Activated T-helper 17 cell treated with anti-CD3 and anti-CD28 coated beads, Interleukin-2, amount 50 U/mL, for 72 hours (primary cell): Measurements from ENCODE around the gene REEP1. TPM values are rescaled to one million over a fixed set of nuclear protein-coding genes. Genes with fewer than 3 reads are reported as not detected.

Experiments used
- ATAC-seq: fragments of 150-1000 bp; cut with Tn5 transposase; replicated peaks from 2 replicates; pipeline ENCODE4 v1.10.0; 2021; ENCODE audit warnings: mild to moderate bottlenecking, moderate library complexity
- H3K27ac Mint-ChIP-seq: one replicate; pipeline ENCODE4 v1.8.0; 2022; ENCODE audit warnings: mixed read lengths
- H3K27me3 Mint-ChIP-seq: one replicate; pipeline ENCODE4 v1.8.0; 2022; ENCODE audit warnings: mixed read lengths
- H3K36me3 Mint-ChIP-seq: one replicate; pipeline ENCODE4 v1.8.0; 2022; ENCODE audit warnings: low read depth, mild to moderate bottlenecking, mixed read lengths
- H3K4me1 Mint-ChIP-seq: one replicate; pipeline ENCODE4 v1.8.0; 2022; ENCODE audit warnings: mixed read lengths
- H3K4me3 Mint-ChIP-seq: one replicate; pipeline ENCODE4 v1.8.0; 2022; ENCODE audit warnings: mild to moderate bottlenecking, mixed read lengths
- H3K9me3 Mint-ChIP-seq: one replicate; pipeline ENCODE4 v1.8.0; 2022; ENCODE audit warnings: mixed read lengths
- total RNA-seq, 2 donors: library from RNA; stranded (reverse); gene quantifications; one replicate each; pipeline ENCODE4 v1.2.3, GENCODE V29; 2022

REEP1 gene
- total RNA-seq, 2 donors from 2014 or later, result 0.11 to 0.26 TPM

DNA sequence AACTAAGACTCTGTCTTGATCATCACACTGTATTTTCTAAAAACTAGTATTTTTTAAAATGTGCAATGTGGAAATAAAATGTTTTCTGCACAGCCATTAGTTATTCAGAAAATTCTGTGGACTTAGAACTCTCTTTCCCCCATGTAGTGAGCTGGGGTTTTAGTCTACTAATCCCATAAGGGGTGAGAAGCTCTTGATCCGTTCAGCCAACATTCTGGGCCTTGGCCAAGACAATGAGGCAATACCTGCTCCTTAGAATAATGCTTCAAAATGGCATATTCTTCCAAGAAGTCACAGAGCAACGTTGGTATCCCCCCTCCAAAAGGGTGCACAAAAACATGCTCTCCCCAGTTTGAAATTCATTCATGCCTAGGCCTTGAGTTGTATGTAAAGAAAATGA, 4.0 kb downstream of the REEP1 start:
- no peaks in the 10 kb centered on the region for H3K36me3 Mint-ChIP-seq
- H3K27ac Mint-ChIP-seq, result no peak overlapping the region
- peaks cover 7% of the 10 kb centered on the region for H3K4me1 Mint-ChIP-seq
- ATAC-seq, result no peak
- H3K4me3 Mint-ChIP-seq, result no peak overlapping the region
- no peaks in the 10 kb centered on the region for H3K9me3 Mint-ChIP-seq
- H3K27me3 Mint-ChIP-seq, result peaks cover 25% of the 10 kb centered on the region

DNA sequence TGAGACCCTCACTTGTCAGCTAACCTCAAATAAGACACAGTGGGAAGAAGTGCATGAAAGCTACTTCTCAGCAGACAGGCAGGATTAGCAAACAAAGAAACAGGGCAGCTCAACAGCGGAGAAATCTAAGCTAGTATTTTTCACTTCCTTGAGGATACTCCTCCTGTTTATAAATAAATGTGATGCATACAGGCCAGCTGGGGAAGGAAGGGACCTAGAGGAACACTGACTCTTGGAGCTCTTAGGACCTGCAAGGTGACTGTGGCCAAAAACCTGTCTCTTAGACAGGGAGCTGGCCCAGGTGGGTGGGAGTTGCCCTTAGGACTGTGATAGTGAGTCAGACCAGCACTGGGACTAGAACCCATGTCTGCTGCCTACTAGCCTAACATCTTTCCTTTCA, 4.8 kb downstream of the REEP1 start:
- Mint-ChIP-seq H3K4me1 (peaks cover 7% of the 10 kb centered on the region), H3K27ac (no peak overlapping the region), H3K36me3 (no peaks in the 10 kb centered on the region), H3K27me3 (peaks cover 20% of the 10 kb centered on the region), H3K9me3 (no peaks in the 10 kb centered on the region), H3K4me3 (no peak overlapping the region)
- ATAC-seq, result no peak

DNA sequence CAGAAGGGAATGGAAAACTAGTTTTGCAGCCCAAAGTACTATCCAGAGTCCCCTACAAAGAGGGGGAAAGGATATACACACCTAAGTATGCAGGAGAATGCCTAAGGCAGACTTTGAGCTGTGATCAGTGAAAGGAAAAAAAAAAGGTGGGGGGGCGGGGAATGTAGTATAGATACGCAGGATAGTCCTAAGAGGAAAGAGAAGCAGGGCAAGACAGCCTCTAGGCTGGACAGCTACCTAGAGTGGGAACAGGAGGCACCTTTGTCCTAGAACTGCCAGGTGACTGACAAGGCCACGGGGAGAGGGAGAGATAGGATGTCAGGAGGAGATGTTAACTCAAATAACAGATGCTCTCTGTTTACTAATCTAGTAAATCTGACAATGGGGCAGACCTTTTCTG, 6.0 kb downstream of the REEP1 start:
- ATAC-seq, result no peak
- no peaks in the 10 kb centered on the region for H3K9me3 Mint-ChIP-seq
- no peaks in the 10 kb centered on the region for H3K36me3 Mint-ChIP-seq
- H3K27ac Mint-ChIP-seq, result no peak overlapping the region
- peaks cover 17% of the 10 kb centered on the region for H3K27me3 Mint-ChIP-seq
- H3K4me1 Mint-ChIP-seq, result peaks cover 4% of the 10 kb centered on the region
- H3K4me3 Mint-ChIP-seq, result no peak overlapping the region

DNA sequence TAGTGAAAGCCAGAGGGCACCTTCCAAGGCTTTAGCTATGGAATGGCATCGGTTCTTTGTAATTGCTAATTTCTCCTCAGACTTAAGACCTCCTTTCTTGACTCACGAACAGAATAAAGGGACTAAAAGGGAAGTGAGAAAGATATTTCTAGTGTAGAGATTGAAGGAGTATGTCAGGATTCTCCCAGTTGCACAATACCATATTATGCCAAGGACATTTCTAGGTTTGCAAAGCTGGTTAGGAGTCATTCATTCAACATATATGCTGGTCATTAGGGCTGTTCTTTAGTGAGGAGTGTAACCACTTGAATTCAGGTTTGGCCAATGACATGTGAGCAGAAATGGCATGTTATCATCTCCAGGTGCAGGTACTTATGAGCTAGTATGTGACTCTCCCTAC, 7.4 kb downstream of the REEP1 start:
- no peaks in the 10 kb centered on the region for H3K4me1 Mint-ChIP-seq
- no peak for ATAC-seq
- no peaks in the 10 kb centered on the region for H3K9me3 Mint-ChIP-seq
- no peaks in the 10 kb centered on the region for H3K36me3 Mint-ChIP-seq
- peaks cover 6% of the 10 kb centered on the region for H3K27me3 Mint-ChIP-seq
- no peak overlapping the region for H3K27ac Mint-ChIP-seq
- H3K4me3 Mint-ChIP-seq, result no peak overlapping the region

DNA sequence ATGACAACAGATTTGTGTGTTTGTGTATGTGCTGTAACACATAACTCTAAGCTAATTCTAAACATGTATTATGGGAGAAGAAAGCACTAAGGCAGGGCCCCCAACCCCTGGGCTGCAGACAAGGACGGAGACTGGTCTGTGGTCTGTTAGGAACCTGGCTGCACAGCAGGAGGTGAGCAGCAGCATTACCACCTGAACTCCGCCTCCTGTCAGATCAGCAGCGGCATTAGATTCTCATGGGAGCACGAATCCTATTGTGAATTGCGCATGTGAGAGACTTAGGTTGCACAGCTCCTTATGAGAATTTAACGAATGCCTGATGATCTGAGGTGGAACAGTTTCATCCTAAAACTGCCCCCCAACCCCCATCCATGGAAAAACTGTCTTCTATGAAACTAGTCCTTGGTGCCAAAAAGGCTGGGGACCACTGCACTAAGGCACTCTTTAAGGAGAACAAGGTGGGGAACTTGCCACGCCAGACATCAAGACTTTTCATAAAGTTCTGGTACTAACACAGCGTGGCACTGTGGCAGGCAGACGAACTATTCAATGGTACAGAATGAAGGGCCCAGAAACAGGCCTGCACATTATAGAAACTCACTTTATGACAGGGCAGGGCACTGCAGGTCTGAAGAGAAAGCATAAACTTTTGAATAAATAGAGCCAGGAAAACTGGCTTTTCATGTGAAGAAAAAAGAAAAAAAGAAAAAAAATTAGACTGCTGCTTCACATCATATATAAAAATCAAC, 14.0 kb downstream of the REEP1 start:
- Mint-ChIP-seq H3K27me3 (peaks cover 3% of the 10 kb centered on the region), H3K36me3 (no peaks in the 10 kb centered on the region), H3K27ac (no peak overlapping the region), H3K4me1 (no peaks in the 10 kb centered on the region), H3K9me3 (no peaks in the 10 kb centered on the region), H3K4me3 (no peak overlapping the region)
- no peak for ATAC-seq

DNA sequence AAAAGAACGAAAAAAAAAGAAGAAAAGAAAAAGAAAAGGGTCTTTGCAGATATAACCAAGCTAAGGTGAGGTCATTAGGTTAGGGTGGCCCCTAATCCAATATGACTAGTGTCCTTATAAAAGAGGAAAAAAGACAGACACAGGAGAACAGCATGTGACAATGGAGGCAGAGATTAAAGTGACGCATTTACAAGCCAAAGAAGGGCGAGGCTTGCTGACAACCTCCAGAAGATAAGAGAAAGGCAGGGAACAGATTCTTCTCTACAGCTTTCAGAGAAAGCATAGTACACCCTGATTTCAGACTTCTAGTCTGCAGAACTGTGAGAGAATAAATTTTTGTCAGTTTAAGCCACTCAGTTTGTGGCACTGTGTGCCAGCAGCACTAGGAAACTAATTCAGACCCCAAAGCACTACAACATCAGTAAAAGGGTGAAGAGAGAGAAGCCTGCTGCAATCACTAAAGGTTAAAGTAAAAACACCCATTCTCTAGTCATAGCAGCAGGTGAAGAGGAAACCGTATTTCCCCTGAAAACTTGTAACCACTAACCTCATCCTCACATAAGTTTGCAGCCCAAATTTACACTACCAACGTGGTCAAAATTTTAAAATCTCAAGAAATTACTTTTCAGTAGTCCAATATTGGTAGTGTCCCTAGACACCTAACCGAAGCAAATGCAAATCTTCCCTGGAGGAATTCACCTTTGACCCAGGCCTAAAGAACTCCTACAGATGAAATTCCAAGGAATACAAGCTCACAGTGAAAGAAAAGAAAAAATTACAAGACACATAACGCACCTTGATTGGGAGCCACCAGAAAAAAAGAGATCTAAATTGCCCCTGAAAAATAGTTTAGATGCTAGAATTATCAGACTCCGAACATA, 17.5 kb downstream of the REEP1 start:
- Mint-ChIP-seq H3K4me3 (no peak overlapping the region), H3K27ac (no peak overlapping the region), H3K36me3 (no peaks in the 10 kb centered on the region), H3K27me3 (peaks cover 4% of the 10 kb centered on the region), H3K4me1 (no peaks in the 10 kb centered on the region), H3K9me3 (no peaks in the 10 kb centered on the region)
- peak; percentile 16 for ATAC-seq

DNA sequence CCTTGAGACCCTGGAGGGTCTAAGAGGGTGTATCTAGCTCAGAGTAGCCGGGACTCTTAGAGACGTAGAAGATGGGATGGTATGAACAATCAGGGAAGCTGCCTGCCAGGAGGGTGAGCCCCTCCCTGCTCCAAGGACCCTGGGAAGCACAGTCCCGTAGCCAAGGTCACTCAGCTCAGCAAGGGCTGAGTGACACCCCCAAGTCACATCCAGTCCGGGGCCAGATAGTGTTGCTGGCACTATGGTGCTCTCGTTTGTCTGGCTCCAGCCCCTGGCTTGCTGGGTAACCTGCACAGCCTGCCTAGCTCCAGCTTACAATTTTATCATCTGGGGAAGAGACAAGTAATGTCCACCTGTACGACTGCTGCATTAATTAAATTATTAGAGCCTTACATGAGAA, 22.3 kb downstream of the REEP1 start:
- H3K27ac Mint-ChIP-seq, result no peak overlapping the region
- H3K4me1 Mint-ChIP-seq, result no peaks in the 10 kb centered on the region
- no peak for ATAC-seq
- H3K27me3 Mint-ChIP-seq, result peaks cover 7% of the 10 kb centered on the region
- H3K9me3 Mint-ChIP-seq, result no peaks in the 10 kb centered on the region
- no peaks in the 10 kb centered on the region for H3K36me3 Mint-ChIP-seq
- H3K4me3 Mint-ChIP-seq, result no peak overlapping the region

DNA sequence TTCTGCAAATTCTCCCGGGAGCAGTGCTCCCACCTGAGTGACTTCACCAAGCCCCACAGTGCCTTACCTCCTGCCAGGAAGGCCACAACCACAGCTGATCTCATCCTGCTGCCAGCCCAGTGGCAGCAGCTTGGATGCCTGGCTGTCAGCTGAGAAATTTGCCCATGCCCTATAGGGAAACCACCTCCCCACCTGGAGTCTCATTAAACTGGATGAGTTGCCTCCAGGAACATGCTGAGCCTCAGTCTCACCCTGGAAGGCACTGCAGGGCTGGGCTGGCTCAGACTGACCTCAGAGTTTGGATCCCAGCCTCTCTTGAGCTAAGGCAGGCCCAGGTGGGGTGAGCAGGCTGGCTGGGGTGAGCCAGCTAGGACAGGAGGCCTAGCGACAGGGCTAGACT, 23.3 kb downstream of the REEP1 start:
- H3K36me3 Mint-ChIP-seq, result no peaks in the 10 kb centered on the region
- no peak overlapping the region for H3K4me3 Mint-ChIP-seq
- ATAC-seq, result no peak
- H3K9me3 Mint-ChIP-seq, result no peaks in the 10 kb centered on the region
- no peaks in the 10 kb centered on the region for H3K4me1 Mint-ChIP-seq
- no peak overlapping the region for H3K27ac Mint-ChIP-seq
- peaks cover 7% of the 10 kb centered on the region for H3K27me3 Mint-ChIP-seq

DNA sequence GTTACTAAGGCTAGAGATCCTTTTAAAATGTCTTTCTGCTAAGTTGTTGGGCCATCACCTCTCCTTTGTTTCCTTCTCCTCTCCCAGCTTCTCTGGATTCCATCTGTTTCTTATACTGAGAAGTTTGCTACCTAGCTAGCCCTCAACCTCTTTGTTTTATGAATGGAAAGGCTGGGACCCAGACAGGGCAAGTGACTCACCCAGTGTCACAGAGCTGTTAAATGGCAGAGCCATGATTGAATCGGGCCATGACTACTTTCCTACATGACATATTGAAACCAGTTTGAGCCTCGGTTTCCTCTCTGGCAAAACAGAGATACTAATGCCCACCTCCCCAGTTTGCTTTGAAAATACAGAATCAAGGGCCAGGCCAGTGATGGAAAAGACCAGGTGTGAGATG, 24.1 kb downstream of the REEP1 start:
- H3K9me3 Mint-ChIP-seq, result no peaks in the 10 kb centered on the region
- H3K27ac Mint-ChIP-seq, result no peak overlapping the region
- H3K4me1 Mint-ChIP-seq, result no peaks in the 10 kb centered on the region
- no peak for ATAC-seq
- H3K27me3 Mint-ChIP-seq, result peaks cover 7% of the 10 kb centered on the region
- no peak overlapping the region for H3K4me3 Mint-ChIP-seq
- H3K36me3 Mint-ChIP-seq, result no peaks in the 10 kb centered on the region

DNA sequence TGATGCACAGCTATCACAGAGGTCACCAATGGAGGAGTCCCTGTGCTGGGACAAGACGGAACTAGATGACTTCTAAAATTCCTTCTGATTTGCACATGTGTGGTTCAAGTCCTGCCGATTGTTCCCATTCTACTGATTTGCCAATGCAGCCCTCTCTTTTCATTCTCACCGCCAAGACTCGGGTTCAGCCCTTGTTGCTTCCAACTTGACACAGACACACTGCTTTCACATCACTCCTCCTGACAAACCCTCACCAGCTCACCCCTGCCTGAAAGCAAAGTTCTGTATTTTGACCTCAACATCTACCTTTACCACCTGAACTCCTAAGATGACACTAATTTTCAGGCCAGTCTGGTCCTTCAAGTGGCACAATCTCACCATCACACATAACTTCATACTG, 25.5 kb downstream of the REEP1 start:
- no peaks in the 10 kb centered on the region for H3K9me3 Mint-ChIP-seq
- no peak for ATAC-seq
- H3K27me3 Mint-ChIP-seq, result peaks cover 7% of the 10 kb centered on the region
- H3K36me3 Mint-ChIP-seq, result no peaks in the 10 kb centered on the region
- H3K4me1 Mint-ChIP-seq, result no peaks in the 10 kb centered on the region
- no peak overlapping the region for H3K4me3 Mint-ChIP-seq
- H3K27ac Mint-ChIP-seq, result no peak overlapping the region

DNA sequence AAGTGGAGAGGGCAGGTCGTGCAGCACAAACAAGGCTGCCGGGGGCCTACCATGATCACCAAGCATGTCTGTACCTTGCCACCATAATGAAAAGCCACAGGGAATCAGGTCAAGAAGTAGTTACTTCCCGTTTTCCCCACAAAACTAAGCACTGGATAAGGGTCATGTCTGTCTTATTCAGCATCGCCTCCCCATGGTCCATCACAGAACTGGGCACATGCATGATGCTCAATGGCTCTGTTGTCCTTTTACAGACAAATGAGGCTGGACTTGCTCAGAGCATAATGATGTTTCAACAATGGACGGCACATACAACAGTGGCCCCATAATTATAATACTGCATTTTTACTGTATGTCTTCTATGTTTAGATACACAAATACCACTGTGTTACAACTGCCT, 27.5 kb downstream of the REEP1 start:
- Mint-ChIP-seq H3K27ac (no peak overlapping the region), H3K4me3 (no peak overlapping the region), H3K9me3 (no peaks in the 10 kb centered on the region), H3K36me3 (no peaks in the 10 kb centered on the region), H3K27me3 (peaks cover 9% of the 10 kb centered on the region), H3K4me1 (no peaks in the 10 kb centered on the region)
- ATAC-seq, result no peak

DNA sequence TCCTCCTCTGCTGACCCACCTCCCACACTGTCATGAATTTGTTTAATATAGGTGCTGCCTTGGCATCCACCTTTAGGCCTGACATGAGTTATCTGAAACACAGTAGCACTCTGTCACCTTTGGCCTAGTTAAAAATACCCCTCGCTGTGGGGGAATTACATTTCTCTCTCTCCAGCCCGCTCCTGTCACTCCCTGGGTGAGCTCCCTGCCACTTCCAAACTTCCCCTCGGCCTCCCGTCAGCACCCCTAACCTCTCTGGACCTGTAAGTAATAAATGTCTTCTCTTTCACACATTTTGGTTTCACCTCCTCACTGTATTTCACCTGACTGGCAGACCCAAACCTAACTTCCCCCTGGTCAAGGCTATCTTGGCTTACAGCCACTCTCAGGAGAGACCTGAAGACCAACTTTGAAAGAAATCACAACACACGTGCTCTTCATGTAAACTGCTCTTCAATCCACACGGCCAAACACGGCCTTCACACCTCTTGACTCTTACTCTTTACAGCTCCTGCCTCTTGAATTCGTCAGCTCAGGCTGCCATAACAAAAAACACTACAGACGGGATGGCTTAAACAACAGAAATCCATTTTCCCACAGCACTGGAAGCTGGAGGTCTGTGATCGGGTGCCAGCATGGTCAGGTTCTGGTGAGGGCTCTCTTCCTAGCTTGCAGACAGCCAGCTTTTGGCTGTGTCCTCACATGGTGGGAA, 28.3 kb downstream of the REEP1 start:
- Mint-ChIP-seq H3K4me3 (no peak overlapping the region), H3K27me3 (peaks cover 9% of the 10 kb centered on the region), H3K4me1 (no peaks in the 10 kb centered on the region), H3K27ac (no peak overlapping the region), H3K36me3 (no peaks in the 10 kb centered on the region), H3K9me3 (no peaks in the 10 kb centered on the region)
- no peak for ATAC-seq

DNA sequence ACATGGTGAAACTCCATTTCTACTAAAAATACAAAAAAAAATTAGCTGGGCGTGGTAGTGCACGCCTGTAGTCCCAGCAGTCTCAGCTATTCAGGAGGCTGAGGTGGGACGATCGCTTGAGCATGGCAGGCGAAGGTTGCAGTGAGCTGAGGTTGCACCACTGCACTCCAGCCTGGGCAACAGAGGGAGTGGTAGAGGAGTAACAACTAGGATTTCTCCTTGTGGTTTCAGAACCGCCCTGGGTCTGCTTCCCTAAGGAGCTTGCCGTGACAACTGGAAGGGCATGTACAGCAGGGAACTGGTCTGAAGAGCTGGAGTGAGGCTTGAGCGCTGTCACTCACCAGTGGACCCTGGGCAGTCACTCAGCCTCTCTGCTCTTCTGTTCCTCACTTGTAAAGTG, 29.1 kb downstream of the REEP1 start:
- Mint-ChIP-seq H3K9me3 (no peaks in the 10 kb centered on the region), H3K27ac (no peak overlapping the region), H3K4me3 (no peak overlapping the region), H3K27me3 (peaks cover 9% of the 10 kb centered on the region), H3K4me1 (no peaks in the 10 kb centered on the region), H3K36me3 (no peaks in the 10 kb centered on the region)
- ATAC-seq, result no peak

DNA sequence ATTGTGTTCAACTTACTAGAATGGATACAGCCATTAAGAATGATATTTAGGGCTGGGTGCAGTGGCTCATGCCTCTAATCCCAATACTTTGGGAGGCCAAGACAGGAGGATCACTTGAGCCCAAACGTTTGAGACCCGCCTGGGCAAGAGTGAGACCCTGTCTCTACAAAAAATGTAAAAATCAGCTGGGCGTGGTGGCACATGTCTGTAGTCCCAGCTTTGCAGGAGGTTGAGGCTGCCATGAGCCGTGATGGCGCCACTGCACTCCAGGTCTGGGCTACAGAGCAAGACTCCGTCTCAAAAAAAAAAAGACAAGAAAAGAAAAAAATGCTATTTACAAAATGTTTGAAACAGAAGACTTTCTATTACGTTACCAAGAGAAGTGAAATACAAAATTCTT, 30.0 kb downstream of the REEP1 start:
- H3K4me1 Mint-ChIP-seq, result no peaks in the 10 kb centered on the region
- no peak for ATAC-seq
- H3K4me3 Mint-ChIP-seq, result no peak overlapping the region
- H3K36me3 Mint-ChIP-seq, result no peaks in the 10 kb centered on the region
- no peak overlapping the region for H3K27ac Mint-ChIP-seq
- no peaks in the 10 kb centered on the region for H3K9me3 Mint-ChIP-seq
- H3K27me3 Mint-ChIP-seq, result peaks cover 9% of the 10 kb centered on the region

DNA sequence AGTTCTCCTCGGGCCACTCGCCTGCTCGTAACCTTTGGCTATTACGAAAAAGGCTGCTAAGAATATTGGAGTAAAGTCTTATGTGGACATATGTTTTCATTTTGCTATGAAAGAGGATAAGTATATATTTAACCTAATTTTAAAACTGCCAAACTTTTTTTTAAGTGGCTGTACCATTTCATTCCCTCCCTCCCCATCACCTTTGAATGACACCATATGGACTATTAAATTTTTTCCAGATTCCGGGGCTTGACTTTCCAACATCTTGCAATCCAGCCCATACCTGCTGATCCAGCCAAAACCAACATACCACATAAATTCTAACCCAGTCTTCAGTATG, 31.5 kb downstream of the REEP1 start:
- no peaks in the 10 kb centered on the region for H3K9me3 Mint-ChIP-seq
- no peaks in the 10 kb centered on the region for H3K36me3 Mint-ChIP-seq
- H3K27me3 Mint-ChIP-seq, result peaks cover 5% of the 10 kb centered on the region
- no peak overlapping the region for H3K4me3 Mint-ChIP-seq
- no peaks in the 10 kb centered on the region for H3K4me1 Mint-ChIP-seq
- no peak for ATAC-seq
- H3K27ac Mint-ChIP-seq, result no peak overlapping the region
